Measurements from ENCODE around the gene IL5RA. TPM values are rescaled to one million over a fixed set of nuclear protein-coding genes. Genes with fewer than 3 reads are reported as not detected.
A peak's percentile ranks its signal among the peaks of the same experiment; 100 is the strongest.

Gene IL5RA
- total and polyA plus RNA-seq, 10 of the 15 experiments (the other 5 are each of a cell fraction or from before 2014, with no cell fraction given), result 0.04 to 0.53 (median 0.14) TPM; not detected in 6

- TF ChIP-seq SRF (IDR thresholded peaks at IDR 0.05; ENCODE audit: low read depth in 2 of 2, low read length in 2 of 2) (no peak), SREBF1 (IDR thresholded peaks at IDR 0.05; ENCODE audit: low read length) (no peak), HDAC6 (IDR thresholded peaks at IDR 0.05; ENCODE audit: unreplicated experiment) (no peak), LARP7 (IDR thresholded peaks at IDR 0.05) (peak; percentile 85), TAF1 (IDR thresholded peaks at IDR 0.05; ENCODE audit: borderline replicate concordance, low read depth, low read length) (peak; percentile 86), NKRF (conservative IDR thresholded peaks at IDR 0.05) (no peak; the same call in none of the 2 replicates), ASH2L (IDR thresholded peaks at IDR 0.05; ENCODE audit: borderline replicate concordance, low read depth) (no peak), BRCA1 (IDR thresholded peaks at IDR 0.05; ENCODE audit: low read depth, low read length) (no peak), HDAC2 (IDR thresholded peaks at IDR 0.05) (no peak), ZNF592 (IDR thresholded peaks at IDR 0.05) (no peak), HCFC1 (IDR thresholded peaks at IDR 0.05; ENCODE audit: low read length) (no peak; the same call in 1 of the 2 replicates), ZNF217 (IDR thresholded peaks at IDR 0.05) (no peak), ATF7 (IDR thresholded peaks at IDR 0.05; ENCODE audit: low read depth) (peak; percentile 98), RFX5 (IDR thresholded peaks at IDR 0.05; ENCODE audit: low read depth, low read length) (peak; percentile 60; the same call in 1 of the 2 replicates)
- TF ChIP-seq, protein P1, sequence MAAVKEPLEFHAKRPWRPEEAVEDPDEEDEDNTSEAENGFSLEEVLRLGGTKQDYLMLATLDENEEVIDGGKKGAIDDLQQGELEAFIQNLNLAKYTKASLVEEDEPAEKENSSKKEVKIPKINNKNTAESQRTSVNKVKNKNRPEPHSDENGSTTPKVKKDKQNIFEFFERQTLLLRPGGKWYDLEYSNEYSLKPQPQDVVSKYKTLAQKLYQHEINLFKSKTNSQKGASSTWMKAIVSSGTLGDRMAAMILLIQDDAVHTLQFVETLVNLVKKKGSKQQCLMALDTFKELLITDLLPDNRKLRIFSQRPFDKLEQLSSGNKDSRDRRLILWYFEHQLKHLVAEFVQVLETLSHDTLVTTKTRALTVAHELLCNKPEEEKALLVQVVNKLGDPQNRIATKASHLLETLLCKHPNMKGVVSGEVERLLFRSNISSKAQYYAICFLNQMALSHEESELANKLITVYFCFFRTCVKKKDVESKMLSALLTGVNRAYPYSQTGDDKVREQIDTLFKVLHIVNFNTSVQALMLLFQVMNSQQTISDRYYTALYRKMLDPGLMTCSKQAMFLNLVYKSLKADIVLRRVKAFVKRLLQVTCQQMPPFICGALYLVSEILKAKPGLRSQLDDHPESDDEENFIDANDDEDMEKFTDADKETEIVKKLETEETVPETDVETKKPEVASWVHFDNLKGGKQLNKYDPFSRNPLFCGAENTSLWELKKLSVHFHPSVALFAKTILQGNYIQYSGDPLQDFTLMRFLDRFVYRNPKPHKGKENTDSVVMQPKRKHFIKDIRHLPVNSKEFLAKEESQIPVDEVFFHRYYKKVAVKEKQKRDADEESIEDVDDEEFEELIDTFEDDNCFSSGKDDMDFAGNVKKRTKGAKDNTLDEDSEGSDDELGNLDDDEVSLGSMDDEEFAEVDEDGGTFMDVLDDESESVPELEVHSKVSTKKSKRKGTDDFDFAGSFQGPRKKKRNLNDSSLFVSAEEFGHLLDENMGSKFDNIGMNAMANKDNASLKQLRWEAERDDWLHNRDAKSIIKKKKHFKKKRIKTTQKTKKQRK (IDR thresholded peaks at IDR 0.05; ENCODE audit: low read depth, low read length), result no peak
- TF ChIP-seq, protein P2, sequence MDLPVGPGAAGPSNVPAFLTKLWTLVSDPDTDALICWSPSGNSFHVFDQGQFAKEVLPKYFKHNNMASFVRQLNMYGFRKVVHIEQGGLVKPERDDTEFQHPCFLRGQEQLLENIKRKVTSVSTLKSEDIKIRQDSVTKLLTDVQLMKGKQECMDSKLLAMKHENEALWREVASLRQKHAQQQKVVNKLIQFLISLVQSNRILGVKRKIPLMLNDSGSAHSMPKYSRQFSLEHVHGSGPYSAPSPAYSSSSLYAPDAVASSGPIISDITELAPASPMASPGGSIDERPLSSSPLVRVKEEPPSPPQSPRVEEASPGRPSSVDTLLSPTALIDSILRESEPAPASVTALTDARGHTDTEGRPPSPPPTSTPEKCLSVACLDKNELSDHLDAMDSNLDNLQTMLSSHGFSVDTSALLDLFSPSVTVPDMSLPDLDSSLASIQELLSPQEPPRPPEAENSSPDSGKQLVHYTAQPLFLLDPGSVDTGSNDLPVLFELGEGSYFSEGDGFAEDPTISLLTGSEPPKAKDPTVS (IDR thresholded peaks at IDR 0.05; ENCODE audit: low read depth, low read length), result no peak
- TF ChIP-seq, protein P3, sequence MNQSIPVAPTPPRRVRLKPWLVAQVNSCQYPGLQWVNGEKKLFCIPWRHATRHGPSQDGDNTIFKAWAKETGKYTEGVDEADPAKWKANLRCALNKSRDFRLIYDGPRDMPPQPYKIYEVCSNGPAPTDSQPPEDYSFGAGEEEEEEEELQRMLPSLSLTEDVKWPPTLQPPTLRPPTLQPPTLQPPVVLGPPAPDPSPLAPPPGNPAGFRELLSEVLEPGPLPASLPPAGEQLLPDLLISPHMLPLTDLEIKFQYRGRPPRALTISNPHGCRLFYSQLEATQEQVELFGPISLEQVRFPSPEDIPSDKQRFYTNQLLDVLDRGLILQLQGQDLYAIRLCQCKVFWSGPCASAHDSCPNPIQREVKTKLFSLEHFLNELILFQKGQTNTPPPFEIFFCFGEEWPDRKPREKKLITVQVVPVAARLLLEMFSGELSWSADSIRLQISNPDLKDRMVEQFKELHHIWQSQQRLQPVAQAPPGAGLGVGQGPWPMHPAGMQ (IDR thresholded peaks at IDR 0.05; ENCODE audit: borderline replicate concordance), result no peak
These were observed 16.6 kb upstream of the IL5RA start, which contains the start of gene TRNT1 (continued) for GRCh38 chr3:3126477-3127431.

Measured in GM12878 (cell line).